Right renal pelvis (tissue), 4 donors: ENCODE data around the gene CDK5RAP2. TPM values are rescaled to one million over a fixed set of nuclear protein-coding genes. Genes with fewer than 3 reads are reported as not detected.
"Not testable (repeated sequence)": the region's sequence is repeated elsewhere in the genome, so short reads cannot be mapped to it uniquely, and the experiment has no call there.

Source experiments
- DNase-seq, 4 donors: peaks; one replicate each; pipeline ENCODE4 v3.0.0-alpha.2; 2013; ENCODE audit warnings: low read depth in 4 of 4, low spot score in 3 of 4, missing footprints in 1 of 4
- polyA plus RNA-seq, 4 donors: library from polyadenylated mRNA; unstranded; fragments of 120-200 nt; gene quantifications; one replicate each; pipeline ENCODE4 v1.2.1, GENCODE V29; 2013; ENCODE audit not compliant: insufficient read length in 4 of 4

CDK5RAP2 gene
- polyA plus RNA-seq: 10 to 100 TPM; 50.2 to 58.7 (median 54.3) TPM

- DNase-seq: peak; percentile 87 to 95 (median 91)
Measured at GRCh38 chr9:120580051-120580896, at the start of gene CDK5RAP2. Gene CDK5RAP2 (minus strand): TSS chr9:120580167. CDS start chr9:120579978, 189 bp downstream.

DNA sequence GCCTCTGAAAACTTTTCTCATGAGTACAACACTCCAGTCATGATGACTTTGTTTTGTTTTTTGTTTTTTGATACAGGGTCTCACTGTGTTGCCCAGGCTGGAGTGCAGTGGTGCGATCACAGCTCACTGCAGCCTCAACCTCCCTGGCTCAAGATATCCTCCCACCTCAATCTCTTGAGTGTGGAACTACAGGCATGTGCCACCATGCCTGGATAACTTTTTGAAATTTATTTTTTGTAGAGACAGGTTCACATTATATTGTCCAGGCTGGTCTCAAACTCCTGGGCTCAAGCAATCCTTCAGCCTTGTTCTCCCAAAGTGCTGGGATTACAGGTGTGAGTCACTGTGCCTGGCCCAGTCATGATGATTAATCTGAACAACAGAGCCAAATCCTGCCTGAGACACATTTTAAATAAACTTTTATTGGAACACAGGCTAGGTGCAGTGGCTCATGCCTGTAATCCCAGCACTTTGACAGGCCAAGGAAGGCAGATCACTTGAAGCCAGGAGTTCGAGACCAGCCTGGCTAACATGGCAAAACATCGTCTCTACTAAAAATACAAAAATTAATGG is 49.0 kb upstream of the CDK5RAP2 start:
- DNase-seq: not testable (repeated sequence)

DNA sequence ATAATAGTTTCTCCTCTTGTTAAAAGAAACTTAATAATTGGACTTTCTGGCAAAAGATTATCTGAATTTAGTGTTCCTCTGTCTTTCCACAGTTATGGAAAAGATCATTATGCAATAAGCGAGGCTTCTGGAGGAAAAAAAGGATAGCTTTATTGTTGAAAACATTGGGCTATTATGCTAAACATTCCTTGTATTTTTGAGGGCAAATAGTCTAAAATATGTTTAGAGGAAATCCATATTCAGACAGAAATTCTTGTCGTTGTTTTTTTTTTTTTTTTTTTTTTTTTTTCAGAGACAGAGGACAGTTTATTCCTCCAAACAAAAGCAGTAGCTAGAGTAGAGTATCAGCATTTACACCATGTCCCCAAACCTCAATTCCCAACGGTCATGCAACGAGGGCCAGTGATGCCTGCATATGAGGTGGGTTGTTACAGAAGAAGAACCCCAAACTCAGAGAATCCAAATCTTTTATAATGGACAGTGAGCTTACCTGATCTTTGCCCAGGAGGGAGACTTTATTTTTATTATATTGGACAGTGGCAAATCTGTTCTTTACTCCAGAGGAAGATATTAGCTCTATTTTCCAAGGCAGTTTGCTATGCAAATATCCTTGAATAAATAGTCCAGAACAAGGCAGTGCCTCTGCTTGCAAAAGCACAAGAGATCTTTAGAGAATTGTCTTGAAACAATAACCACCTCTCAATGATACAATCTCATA is 48.4 kb upstream of the CDK5RAP2 start:
- no peak for DNase-seq

- no peak for DNase-seq
Measured at GRCh38 chr9:120627073-120627472, 47.1 kb upstream of the CDK5RAP2 start.

DNA sequence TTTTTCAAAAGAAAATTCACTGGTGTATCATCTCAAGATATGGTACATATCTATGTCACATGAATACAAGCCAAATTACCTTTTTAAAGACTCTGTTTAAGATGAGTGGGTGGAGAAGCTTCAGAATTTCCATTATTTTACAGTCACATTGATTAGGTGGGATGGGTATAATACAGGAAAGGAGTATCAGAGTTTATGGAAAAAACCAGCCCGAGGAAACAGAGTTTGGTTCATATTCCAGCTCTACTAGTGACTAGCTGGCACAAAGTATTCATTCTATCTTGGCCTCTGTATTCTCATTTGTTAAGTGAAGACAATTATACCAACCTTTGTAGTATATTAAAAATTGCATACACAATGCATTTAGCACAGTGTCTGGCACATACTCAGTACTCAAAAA is 46.5 kb upstream of the CDK5RAP2 start:
- no peak for DNase-seq

DNA sequence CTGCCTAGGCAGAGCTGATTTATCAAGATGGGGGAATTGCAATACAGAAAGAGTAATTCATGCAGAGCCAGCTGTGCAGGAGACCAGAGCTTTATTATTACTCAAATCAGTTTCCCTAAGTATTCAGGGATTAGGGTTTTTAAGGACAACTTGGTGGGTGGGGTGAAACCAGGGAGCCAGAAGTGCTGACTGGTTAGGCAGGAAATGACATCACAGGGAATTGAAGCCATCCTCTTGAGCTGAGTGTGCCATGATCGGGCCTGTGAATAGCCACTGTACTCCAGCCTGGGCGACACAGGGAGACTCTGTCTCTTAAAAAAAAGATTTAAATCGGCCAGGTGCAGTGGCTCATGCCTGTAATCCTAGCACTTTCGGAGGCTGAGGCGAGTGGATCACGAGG is 45.3 kb upstream of the CDK5RAP2 start:
- no peak for DNase-seq

DNA sequence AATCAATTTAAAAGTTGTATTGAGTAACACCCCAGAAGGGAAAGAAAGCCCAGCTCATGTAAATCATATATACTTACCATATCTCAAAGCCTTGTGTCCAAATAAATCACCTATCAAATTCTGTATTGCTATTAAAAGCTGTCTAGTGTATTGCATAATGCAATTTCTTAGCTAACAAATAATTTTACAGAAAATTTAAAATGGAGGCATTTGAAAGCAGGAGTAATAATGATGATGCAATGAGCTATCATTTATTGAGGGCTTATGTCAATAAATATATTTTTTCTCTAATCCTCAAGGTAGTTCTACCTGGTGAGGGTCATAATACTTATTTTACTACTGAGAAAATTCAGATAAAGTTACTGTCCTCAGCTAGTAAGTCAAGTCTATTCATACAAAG is 42.8 kb upstream of the CDK5RAP2 start:
- DNase-seq: no peak

GRCh38 chr9:120621941-120622340 is 42.0 kb upstream of the CDK5RAP2 start:
- DNase-seq: no peak

GRCh38 chr9:120619751-120620655 is 40.0 kb upstream of the CDK5RAP2 start:
- peak; percentile 38 to 54 (median 50) for DNase-seq

- DNase-seq: no peak
Measured at GRCh38 chr9:120616966-120617935, 37.3 kb upstream of the CDK5RAP2 start.

- no peak for DNase-seq
Measured at GRCh38 chr9:120612218-120612617, 32.3 kb upstream of the CDK5RAP2 start.

DNA sequence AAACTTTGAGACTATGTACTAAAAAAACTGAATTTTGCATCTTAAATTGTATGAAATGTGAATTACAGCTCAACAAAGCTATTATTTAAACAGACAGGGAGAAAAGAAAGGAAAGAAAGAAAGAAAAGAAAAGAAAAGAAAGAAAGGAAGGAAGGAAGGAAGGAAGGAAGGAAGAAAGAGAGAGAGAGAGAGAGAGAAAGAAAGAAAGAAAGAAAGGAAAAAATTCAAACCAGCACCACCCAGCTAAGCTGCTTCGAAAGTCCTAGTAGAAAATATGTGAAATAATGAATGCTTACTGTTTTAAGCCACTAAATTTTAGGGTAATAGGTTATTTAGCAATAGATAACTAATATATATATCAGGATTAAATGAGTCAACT is 31.7 kb upstream of the CDK5RAP2 start:
- no peak for DNase-seq

- DNase-seq: no peak
Measured at GRCh38 chr9:120610975-120611689, 31.2 kb upstream of the CDK5RAP2 start.

- DNase-seq: no peak
Measured at GRCh38 chr9:120609636-120610035, 29.7 kb upstream of the CDK5RAP2 start.

DNA sequence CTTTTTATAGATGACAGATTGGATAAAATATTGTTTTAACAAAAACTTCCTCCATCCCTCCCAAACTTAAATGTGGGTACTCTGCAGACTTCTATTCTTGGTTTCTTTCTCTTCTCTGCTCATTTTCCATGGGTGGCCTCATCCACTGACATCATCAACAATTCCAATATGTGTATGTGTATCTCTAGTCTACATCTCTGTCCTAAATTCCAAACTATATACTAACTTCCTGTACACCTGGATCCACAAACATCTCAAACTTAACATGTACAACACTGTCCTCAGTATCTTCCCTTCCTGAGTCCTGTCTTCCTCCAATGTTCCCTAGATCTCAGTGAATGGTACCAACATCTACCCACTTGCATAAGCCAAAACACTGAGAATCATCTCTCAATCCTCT is 28.5 kb upstream of the CDK5RAP2 start:
- DNase-seq: no peak

DNA sequence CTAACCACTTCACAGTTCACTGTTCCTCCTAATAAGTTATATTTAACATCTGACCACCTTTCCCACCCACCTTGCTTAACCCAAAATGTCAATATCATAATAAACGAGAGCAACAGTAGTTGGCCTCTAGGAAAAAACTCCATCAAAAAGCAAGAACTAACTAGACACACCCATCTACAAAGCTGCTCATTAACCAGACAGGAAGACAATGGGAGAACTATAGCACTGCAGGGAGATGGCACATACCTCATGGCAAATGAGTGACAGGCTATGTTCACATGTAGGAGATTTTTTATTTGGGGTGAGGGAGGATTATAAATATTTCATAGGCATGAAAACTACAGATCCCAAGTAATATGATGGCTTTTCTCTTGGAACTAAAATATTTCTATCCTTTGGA is 23.6 kb upstream of the CDK5RAP2 start:
- DNase-seq: no peak

DNA sequence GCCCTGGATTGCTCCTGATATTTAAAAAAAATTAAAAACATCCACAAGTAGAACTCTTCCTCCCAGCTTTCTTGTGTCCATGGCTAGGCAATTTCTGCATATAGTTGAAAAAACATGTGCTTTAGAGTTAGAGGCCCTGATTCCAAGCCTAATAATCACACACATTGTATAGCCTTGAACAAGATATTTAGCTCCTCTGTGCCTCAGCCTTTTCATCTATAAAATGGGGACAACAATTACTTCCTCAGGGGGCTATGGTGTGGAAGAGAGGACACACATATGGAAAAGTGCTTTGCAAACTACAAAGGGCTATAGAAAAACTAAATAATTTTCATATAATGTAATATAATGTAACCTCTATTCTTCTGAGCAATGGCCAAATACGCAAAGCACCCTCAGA is 23.0 kb upstream of the CDK5RAP2 start:
- DNase-seq: no peak

- DNase-seq: no peak
Measured at GRCh38 chr9:120593955-120594277, 13.9 kb upstream of the CDK5RAP2 start.
